Stimulated activated CD8-positive, alpha-beta memory T cell treated with anti-CD3 and anti-CD28 coated beads, Interleukin-2, amount 100 ng/mL, for 1 hour (primary cell): ENCODE results near the gene PTPA.

Experiments
- DNase-seq, 2 donors: peaks; one replicate each; pipeline ENCODE4 v3.0.0-alpha.2; 2020; ENCODE audit warnings: low read depth in 2 of 2

PTPA gene

DNA sequence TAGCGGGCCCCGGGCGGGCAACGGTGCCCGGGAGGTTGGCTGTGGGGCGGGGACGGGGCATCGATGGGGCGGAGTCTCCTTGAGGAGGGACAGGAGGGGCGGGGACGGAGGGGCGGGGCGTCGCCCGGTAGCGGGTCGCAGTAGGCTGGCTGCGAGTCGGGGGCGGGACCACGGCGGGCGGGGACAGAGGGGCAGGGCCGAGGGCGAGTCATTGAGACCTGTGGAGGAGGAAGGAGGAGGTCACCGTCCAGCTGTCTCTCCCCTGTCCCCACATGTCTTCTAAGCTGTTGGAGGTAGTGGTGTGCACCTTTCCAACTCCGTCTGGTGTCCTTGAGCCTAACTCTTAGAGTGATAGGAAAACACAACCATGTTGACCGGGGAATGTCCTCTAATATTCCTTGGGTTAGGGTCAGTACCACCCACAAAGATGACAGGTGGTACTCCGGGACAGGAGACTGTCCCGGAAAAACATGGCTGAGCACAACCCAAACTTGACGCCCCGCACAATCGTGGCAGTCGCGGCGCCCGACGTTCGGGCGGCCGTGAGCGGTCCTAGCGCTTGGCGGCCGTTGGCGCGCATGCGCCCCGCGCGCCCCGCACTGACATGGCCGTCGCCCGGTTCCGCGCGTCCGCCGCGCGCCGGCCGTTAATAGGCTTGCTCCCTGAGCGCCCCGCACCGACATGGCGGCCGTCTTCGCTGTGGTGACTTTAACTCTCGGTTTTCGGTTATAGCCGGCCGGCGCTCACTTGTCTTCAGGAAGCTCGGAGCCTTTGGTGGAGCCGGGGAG, at the start of gene PTPA, which contains the start of gene CRAT:
TSS of gene PTPA (plus strand) at position 676 of the 788 bp plus-strand sequence. CDS start 186 bp downstream, outside the sequence.
TSS of gene CRAT (minus strand) at position 54 of the 788 bp plus-strand sequence. CDS start 284 bp downstream, outside the sequence.
- DNase-seq = peak; percentile 92 to 95

DNA sequence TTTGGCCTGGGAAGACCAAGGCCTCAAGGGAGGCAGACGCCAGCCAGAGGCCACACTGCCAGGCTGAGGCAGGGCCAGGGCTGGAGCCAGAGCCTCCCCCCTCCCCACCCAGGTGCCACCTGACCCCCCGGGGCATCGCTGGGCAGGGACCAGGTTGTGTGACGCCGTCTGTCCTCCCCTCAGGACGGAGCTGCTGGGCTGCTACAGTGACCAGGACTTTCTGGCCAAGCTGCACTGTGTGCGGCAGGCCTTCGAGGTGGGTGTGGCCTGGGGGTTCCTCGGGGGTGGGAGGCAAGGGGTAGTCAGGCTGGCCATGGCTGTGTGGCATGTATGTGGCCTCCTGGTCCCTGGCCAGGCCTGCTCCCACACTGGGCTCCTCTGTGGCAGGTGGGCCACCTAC, 48.2 kb upstream of the PTPA start:
- DNase-seq = no peak

GRCh38 chr9:129064499-129064908, 46.7 kb upstream of the PTPA start:
- DNase-seq = no peak

DNA sequence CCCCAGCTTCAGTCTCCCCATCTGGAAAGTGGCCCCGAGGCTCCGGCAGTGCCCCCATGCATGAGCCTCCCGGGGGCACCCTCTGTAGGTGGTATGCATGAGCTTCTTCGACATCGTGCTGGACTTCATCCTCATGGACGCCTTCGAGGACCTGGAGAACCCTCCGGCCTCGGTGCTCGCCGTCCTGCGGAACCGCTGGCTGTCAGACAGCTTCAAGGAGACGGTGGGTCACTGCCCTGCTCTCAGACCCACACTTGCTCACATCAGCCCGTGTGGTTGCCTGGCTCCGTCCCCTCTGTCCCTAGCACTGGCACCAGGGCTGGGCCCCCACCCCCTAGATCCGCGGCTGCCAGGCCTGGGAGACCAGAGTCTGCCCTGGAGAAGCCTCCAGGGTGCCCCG, 43.1 kb upstream of the PTPA start:
- DNase-seq = no peak

DNA sequence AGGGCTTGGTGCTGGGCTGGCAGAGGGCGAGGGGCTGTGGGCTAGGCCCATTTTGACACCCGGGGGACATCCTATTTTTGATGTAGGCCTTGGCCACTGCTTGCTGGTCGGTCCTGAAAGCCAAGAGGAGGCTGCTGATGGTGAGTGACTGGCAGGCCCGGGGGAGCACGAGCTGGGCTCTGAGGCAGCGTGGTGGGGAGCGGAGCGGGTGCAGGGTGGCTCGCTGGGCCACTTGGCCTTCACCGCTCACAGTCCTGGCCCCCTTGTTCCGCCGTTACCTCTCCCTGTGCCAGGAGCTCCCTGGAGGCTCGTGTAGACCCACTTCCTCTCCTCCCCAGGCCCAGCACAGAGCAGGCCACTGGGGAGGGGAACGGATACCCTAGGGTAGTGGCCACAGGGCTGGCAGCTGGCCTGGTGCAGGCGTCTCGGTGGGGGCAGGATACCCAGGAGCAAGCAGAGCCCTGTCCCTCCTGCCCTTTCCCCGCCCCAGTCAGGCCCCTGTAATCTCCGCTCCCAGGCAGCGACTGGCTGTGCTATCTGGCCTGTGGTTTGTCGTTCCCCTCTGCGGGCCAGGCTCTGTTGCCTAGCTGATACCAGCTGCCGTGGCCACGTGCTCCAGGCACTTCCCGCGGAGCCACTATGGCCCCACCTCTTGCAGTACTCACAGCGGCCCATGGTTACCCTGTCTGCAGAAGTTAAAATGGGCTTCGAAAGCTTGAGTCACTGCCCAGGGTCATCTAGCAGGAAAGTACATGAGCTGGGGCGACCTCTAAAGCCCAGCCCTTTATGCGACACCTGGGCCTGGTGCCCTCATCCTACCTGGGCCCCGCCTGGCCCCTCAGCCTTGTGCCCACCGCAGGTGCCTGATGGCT, 42.0 kb upstream of the PTPA start:
- DNase-seq = peak; percentile 30 to 32

DNA sequence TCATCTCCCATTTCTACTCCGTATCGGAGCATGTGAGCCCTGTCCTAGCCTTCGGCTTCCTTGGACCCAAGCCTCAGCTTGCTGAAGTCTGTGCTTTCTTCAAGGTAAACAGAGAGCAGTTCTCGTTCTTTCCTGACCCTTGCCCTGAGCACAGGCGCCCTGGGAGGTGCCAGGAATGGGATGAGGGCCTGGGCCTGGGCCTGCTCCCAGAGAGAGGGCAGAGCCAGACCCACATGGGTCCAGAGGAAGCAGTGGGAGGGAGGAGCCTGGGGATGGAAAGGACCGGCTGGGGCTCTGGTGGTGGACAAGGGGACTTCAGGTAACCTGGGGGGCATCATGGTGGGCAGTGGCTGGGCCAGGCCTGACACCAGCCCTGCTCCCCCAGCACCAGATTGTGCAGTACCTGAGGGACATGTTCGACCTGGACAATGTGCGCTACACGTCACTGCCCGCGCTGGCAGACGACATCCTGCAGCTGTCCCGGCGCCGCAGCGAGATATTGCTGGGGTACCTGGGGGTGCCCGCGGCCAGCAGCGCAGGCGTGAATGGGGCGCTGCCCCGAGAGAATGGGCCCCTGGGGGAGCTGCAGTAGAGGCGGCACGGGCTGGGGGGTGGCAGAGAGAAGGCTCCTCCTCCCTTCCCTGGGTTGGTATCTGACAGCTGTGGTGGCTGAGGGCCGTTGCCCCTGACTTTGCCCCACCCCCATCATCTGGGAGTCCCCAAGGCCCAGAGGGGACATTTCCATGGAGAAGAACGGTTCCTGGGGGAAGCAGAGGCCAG, 41.2 kb upstream of the PTPA start:
- DNase-seq = no peak

- DNase-seq = no peak
Observed at GRCh38 chr9:129070696-129071525, 40.3 kb upstream of the PTPA start.

- DNase-seq = no peak
Observed at GRCh38 chr9:129071526-129072126, 39.6 kb upstream of the PTPA start.

DNA sequence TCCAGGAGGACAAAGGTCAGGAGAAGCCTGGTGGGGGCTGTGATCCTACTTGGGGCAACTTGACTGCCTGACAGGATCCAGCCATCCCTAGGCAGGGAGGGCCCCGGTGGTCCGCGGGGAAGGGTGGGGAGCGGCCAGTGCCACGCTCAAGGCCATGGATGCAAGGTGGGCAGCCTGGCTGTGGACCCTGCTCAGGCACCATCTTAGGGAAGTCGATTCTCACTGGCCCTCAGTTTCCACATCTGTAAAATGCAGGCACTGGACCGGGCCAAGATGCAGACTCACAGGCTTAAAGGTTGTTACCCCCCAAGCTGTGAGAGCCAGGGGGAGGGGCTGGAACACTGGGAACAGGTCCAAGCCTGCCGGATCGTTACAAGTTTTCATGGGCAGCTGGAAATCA, 39.0 kb upstream of the PTPA start:
- DNase-seq = no peak

- no peak for DNase-seq
Observed at GRCh38 chr9:129073404-129073803, 37.8 kb upstream of the PTPA start.

GRCh38 chr9:129074106-129074505, 37.1 kb upstream of the PTPA start:
- DNase-seq = no peak

- no peak for DNase-seq
Observed at GRCh38 chr9:129075996-129076639, 35.1 kb upstream of the PTPA start.

- no peak for DNase-seq
Observed at GRCh38 chr9:129076640-129077037, 34.6 kb upstream of the PTPA start.

GRCh38 chr9:129077236-129077635, 34.0 kb upstream of the PTPA start:
- DNase-seq = no peak

DNA sequence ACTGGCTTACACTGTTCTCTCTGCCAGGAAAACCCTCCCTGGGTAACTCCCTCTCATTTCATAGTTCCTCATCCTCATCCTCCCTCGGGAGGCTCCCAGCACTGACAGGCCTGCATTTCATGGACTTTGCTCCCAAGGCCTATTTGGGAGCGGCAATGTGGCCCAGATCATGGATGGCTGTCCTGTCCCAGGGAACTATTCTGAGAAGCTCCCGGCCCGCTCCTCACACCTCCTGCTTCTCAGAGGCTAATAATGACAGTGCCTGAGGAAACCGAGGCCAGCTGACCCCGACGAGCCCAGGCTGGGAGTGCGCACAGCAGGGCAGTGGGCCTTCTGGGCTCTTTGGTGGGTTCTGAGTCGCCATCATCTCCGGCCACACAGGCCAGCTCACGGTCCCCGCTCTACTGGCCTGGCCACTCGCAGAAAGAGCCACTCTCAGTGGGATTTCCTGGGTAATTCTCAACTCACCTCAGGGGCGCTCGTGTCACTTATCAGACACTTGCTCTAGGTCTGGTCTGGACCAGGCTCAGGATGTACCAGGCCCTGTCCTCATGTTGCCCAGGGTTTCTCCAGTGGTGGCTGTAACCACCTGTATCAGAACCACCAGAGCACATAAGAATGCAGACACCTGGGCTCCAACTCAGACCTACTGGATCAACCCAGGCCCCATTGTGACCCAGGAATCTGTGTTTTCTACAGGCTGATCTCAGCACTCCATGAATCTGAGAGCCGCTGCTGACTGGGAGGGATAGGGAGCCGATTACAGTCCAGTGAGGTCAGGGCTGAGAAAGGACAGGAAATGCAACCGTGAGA, 32.3 kb upstream of the PTPA start:
- no peak for DNase-seq

DNA sequence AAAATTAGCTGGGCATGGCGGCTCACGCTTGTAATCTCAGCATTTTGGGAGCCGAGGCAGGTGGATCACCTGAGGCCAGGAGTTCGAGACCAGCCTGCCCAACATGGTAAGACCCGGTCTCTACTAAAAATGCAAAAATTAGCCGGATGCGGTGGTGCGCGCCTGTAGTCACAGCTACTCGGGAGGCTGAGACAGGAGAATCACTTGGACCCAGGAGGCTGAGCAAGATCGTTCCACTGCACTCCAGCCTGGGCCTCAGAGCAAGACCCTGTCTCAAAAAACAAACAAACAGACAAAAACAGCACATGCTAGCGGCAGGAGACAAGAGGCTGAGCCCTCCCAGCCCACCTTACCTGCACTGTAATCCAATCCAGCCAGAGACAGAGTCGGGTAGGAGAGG, 31.4 kb upstream of the PTPA start:
- no peak for DNase-seq

DNA sequence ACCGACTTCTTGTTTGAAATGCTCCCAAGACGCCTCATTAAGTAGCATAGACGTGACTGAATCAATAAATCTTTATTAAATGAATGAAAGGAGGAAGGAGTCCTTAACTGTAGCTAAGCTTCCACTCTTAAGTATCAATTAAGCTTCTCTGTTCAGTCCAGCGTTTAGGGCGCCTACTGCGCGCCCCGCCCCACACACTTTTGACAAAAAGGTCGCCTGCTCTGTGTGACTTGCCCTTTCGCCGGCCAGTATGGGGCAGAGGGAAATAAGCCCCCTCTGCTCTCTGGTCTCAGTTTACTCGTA, 31.0 kb upstream of the PTPA start:
- no peak for DNase-seq

- peak; percentile 96 to 98 for DNase-seq
Observed at GRCh38 chr9:129080601-129081387, 30.4 kb upstream of the PTPA start, which contains the start of gene DOLPP1. DOLPP1 (plus strand) TSS chr9:129081111; CDS start chr9:129081132, 21 bp downstream.
